ENCODE results near the gene C9orf50.

DNA sequence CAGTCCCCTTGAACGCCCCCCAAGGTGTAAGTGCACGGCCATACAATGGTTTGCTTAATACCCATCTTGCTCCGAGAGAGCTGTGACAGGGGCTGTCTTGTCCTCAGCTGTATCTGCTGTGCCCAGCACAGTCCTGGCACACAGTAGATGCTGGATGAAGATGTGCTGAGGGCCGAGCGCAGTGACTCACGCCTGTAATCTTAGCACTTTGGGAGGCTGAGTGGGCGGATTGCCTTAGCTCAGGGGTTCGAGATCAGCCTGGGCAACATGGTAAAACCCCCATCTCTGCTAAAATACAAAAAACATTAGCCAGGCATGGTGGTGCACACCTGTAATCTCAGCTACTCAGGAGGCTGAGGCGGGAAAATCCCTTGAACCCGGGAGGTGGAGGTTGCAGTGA, 53.6 kb downstream of the C9orf50 start:
- TF ChIP-seq, protein P1, sequence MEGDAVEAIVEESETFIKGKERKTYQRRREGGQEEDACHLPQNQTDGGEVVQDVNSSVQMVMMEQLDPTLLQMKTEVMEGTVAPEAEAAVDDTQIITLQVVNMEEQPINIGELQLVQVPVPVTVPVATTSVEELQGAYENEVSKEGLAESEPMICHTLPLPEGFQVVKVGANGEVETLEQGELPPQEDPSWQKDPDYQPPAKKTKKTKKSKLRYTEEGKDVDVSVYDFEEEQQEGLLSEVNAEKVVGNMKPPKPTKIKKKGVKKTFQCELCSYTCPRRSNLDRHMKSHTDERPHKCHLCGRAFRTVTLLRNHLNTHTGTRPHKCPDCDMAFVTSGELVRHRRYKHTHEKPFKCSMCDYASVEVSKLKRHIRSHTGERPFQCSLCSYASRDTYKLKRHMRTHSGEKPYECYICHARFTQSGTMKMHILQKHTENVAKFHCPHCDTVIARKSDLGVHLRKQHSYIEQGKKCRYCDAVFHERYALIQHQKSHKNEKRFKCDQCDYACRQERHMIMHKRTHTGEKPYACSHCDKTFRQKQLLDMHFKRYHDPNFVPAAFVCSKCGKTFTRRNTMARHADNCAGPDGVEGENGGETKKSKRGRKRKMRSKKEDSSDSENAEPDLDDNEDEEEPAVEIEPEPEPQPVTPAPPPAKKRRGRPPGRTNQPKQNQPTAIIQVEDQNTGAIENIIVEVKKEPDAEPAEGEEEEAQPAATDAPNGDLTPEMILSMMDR (IDR thresholded peaks at IDR 0.05 in 8 of 11, conservative IDR thresholded peaks at IDR 0.05 in 3 of 11) = no peak
- no peak for TF ChIP-seq POLR2A (IDR thresholded peaks at IDR 0.05)
- no peak for TF ChIP-seq POLR2AphosphoS5 (IDR thresholded peaks at IDR 0.05)

Data from spleen (tissue), 7 donors.